NCI-H2227 treated with DMSO at 0.1 percent for 48 hours (cell line): Measurements from ENCODE around the gene SSX2IP.
"Not testable (repeated sequence)": the region's sequence is repeated elsewhere in the genome, so short reads cannot be mapped to it uniquely, and the experiment has no call there.

Experiments used
- DNase-seq: peaks from one replicate; lab custom pipeline; 2025; lab: John Stamatoyannopoulos, UW

Gene SSX2IP

GRCh38 chr1:84617349-84617748 is 72.9 kb downstream of the SSX2IP start:
- no peak for DNase-seq

- no peak for DNase-seq
These were observed 74.5 kb downstream of the SSX2IP start for GRCh38 chr1:84615790-84616189.

- no peak for DNase-seq
These were observed 76.4 kb downstream of the SSX2IP start for GRCh38 chr1:84613887-84614286.

GRCh38 chr1:84613026-84613425 is 77.2 kb downstream of the SSX2IP start:
- no peak for DNase-seq

GRCh38 chr1:84611796-84612195 is 78.5 kb downstream of the SSX2IP start:
- DNase-seq = no peak

- no peak for DNase-seq
These were observed 79.2 kb downstream of the SSX2IP start for GRCh38 chr1:84611091-84611490.

GRCh38 chr1:84606977-84607376 is 83.3 kb downstream of the SSX2IP start:
- DNase-seq = no peak

GRCh38 chr1:84605157-84605556 is 85.1 kb downstream of the SSX2IP start:
- DNase-seq = no peak

GRCh38 chr1:84603941-84604830 is 86.1 kb downstream of the SSX2IP start:
- no peak for DNase-seq

GRCh38 chr1:84603223-84603622 is 87.0 kb downstream of the SSX2IP start:
- no peak for DNase-seq

GRCh38 chr1:84600796-84601195 is 89.5 kb downstream of the SSX2IP start:
- DNase-seq = no peak

- DNase-seq = no peak
These were observed 91.2 kb downstream of the SSX2IP start for GRCh38 chr1:84598846-84599741.

GRCh38 chr1:84598418-84598817 is 91.8 kb downstream of the SSX2IP start:
- DNase-seq = no peak

- no peak for DNase-seq
These were observed 93.2 kb downstream of the SSX2IP start for GRCh38 chr1:84597011-84597410.

GRCh38 chr1:84594959-84595358 is 95.3 kb downstream of the SSX2IP start:
- not testable (repeated sequence) for DNase-seq
